Subcutaneous adipose tissue (tissue), 4 donors: ENCODE measurements around the gene PFDN4. TPM values are rescaled to one million over a fixed set of nuclear protein-coding genes. Genes with fewer than 3 reads are reported as not detected.
A peak's percentile ranks its signal among the peaks of the same experiment; 100 is the strongest.

Source experiments
- total RNA-seq, 4 donors: library from RNA; depleted of rRNA; stranded (reverse); fragments of >200 nt; gene quantifications; one replicate each; pipeline ENCODE4 v1.1.0, GENCODE V29; 2016
- TF ChIP-seq, protein P1 (sequence below): fragments of 450-650 bp; IDR thresholded peaks from one replicate; pipeline ENCODE4 v1.5.1; 2016; ENCODE audit warnings: low read depth, mild to moderate bottlenecking, control low read depth, antibody characterized with exemption, moderate library complexity

The PFDN4 gene
- total RNA-seq, 4 donors from 2014 or later, result 53.9 to 127 (median 69.5) TPM

DNA sequence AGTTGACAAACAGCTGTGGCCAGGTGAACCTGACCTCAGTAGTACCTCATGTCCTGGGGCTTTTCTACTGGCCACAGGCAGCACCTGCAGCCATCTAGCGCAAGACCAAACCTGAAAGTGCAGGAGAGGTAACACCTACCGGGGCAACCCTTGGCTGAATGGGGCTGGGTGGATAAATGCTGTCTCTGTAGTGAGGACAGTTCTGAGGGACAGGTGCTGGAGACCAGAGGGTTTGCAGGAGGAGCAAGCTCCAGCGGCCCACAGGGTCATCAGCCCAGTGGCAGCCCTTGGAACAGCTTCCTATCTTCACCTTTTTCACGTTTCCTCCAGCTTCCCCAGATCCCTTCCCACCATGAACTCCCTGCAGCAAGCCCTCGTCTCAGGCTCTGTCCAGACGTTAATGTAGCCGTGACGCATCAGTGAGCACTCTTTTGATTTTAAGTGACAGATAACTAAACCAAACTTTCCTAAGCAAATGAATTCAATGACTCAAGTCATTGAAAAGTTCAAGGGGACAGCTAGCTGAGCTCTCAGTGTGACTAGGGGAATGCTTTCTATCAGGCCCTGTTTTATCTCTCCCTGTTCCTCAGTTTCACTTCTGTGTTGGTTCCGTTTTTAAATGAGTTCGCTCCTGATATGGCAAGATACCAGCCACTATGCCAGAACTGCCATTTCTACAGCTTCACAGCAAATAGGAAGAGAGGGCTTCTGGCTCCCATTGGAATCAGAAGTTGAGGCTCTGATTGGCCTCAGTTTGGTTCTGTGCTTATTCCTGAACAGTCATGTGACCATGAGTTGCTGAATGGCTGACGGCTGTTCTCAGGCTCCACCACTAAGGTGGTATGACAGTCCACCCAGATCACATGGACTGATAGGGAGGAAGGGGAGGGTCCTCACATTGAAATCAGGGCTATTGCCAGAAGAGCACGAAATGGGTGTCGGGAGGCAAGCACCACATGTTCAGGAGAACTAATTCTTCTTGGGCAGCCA, 12.1 kb upstream of the PFDN4 start:
- TF ChIP-seq, protein P1, sequence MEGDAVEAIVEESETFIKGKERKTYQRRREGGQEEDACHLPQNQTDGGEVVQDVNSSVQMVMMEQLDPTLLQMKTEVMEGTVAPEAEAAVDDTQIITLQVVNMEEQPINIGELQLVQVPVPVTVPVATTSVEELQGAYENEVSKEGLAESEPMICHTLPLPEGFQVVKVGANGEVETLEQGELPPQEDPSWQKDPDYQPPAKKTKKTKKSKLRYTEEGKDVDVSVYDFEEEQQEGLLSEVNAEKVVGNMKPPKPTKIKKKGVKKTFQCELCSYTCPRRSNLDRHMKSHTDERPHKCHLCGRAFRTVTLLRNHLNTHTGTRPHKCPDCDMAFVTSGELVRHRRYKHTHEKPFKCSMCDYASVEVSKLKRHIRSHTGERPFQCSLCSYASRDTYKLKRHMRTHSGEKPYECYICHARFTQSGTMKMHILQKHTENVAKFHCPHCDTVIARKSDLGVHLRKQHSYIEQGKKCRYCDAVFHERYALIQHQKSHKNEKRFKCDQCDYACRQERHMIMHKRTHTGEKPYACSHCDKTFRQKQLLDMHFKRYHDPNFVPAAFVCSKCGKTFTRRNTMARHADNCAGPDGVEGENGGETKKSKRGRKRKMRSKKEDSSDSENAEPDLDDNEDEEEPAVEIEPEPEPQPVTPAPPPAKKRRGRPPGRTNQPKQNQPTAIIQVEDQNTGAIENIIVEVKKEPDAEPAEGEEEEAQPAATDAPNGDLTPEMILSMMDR, result no peak

DNA sequence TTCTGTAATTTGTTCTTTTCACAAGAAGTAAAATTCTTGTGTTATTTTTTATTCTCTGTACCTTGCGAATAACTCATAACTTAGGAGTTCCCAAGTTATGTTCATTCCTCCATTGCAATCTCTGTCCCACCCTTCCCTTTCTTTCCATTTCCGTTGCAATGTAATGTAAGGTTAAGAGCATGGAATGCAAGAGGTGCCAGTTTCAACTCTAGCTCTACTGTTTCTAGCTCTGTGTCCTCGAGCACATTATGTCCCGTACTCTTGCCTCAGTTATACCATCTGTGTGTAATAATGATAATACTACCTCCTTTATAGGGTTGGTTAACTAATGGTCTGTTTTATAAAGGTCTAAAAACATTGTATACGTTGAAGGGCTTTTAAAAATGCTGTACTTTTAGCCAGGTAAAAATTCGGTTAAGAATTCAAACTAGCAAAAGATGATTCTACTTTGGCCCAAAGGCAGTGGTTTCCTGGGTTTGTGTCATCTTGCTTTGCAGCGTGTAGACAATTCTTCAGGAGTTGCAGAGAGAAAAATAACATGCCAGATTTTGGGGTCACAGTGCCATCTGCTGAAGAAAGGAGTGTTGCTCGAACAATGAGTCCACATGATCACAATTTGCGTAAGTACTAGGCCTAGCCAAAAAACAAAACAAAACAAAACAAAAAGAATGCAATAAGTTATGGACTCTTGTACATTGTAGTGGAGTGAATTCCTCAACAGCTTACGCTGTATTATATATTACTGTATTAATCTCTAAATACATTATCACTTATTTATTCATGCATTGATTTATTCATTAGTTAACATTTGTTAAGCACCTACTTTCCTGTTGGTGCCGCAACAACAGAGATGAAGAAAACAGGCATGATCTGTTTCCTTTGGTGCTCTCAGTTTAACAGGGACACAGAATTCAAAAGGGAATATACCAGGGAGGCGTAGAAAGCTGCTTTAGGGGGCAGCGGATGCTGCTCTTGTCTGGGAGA, 10.0 kb upstream of the PFDN4 start:
- TF ChIP-seq, protein P1, result peak; percentile 46

DNA sequence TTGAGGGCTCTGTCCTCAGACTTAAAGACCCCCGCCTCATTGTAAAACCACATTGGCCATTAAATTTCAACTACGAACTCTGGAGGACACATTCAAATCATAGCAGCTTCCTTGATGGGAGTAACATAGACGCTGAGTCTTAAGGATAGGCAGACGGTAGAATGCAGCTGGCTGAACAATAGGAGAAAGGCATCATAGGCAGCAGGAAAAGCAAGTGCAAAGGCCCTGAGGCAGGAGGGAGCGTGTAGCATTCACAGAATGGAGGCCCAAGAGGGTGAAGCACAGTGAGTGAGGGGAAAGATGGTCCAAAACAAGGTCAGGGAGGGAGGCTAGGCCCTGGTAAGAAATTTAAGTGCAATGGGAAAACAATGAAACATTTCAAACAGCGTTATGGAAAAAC, 8.6 kb upstream of the PFDN4 start:
- TF ChIP-seq, protein P1, result no peak

DNA sequence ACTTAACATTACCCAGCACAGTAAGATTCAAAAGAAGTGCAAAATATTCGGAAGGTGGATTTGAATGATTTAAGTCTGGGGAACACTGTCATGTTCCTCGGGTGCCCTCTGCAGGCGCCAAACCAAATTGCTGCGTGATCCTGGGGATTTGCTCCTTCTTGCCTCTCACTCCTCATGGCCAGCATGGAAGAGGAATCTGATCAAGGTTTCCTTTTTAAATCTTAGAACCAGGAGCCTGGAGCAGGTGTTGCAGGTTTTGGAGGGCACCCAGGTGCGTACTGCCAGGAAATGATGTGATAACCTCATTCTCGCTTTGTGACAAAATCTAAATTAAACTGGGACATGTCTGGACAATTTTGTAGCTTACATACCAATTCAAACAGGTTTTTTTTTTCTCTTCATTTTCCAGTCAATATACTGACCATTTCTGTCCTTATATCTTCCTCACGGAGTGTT, 8.1 kb upstream of the PFDN4 start:
- TF ChIP-seq, protein P1, result no peak

DNA sequence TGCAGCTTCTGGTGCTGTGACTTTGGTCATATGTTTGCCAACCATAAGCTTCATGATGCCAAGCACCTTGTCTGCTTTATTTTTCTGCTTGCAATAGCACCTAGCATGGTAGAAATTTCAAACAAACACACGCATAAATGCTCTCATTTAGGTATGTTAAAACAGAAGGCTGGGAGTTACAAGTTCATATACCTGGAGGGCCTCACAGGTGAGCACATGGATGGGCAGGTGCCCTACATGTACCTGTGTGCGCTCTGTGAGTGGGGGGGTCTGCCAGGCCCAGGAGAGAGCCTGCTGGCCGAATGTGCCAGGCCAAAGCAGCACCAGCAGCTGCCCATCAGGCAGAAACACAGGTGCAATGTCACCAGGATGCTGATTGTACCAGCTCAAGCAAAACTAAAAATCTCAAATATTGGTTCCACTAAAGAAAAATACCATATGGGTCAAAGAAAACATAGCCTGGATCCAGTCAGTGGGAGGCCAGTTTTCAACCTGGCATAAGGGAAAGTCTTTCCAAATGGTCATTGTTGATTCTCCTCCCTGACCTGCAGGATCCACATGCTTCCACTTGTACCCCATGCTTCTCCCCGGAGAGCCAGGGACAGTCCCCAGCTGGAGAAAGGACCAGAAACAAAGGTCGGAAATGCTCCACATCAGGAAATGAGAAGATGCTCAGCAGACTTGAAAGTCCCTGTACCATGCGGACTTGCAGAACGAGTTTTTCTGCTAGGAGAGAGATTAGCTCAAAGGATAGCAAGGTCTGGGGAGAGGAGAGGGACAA, 7.2 kb upstream of the PFDN4 start:
- TF ChIP-seq, protein P1, result peak; percentile 4

DNA sequence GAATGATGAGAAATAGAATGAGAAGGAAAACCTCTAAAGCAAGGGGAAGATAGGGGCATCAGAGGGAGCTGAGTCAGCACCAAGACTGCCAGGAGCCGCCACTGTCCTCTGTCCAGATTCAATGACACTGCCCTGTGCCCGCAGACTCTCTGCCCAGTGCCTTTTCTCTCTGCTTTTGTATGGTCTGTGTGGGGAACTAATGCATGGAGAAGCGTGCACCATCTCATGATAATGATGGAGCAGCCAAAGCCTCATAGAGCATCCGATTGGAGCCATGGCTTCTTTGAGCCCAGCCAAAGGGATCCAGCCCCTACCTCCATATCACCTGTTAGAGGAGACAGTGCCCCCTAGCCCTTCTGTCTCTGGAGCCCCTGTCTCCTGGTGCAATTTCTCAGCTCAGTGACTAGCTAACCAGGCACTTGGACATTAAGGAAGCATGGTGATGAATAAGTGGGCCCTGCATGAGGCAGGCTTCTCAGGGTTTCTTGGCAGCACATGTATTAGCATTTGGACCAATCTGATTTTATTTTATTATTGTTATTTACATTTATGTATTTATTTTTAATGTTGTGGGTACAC, 6.5 kb upstream of the PFDN4 start:
- TF ChIP-seq, protein P1, result no peak
